SK-N-SH (cell line): ENCODE measurements around the gene RITA1.

ENCODE experiments used
- CHD2 ChIP-seq: fragments of 150-350 bp; IDR thresholded peaks from 2 replicates; pipeline ENCODE4 v1.6.1; 2018; ENCODE audit warnings: low read length; ENCODE audit not compliant: partially characterized antibody
- CTCF ChIP-seq: fragments of 200-600 bp; sonication (generic); IDR thresholded peaks from 2 replicates; pipeline ENCODE4 v1.6.1; 2017; ENCODE audit warnings: antibody characterized with exemption, mild to moderate bottlenecking, moderate library complexity
- GATA2 ChIP-seq: sonication (generic); formaldehyde crosslinking; IDR thresholded peaks from 2 replicates; pipeline ENCODE4 v1.5.0; 2020; ENCODE audit warnings: mild to moderate bottlenecking, missing genetic modification reagents

GRCh38 chr12:113190761-113191160 lies 5.2 kb downstream of the RITA1 start:
- TF ChIP-seq CTCF (no peak), GATA2 (CRISPR knock-in tag) (no peak), CHD2 (no peak)
